Measurements from ENCODE around the gene RUVBL2.

- TF ChIP-seq GATA2 (IDR thresholded peaks at IDR 0.05; ENCODE audit: low read depth, low read length), result no peak
- TF ChIP-seq GATA3 (IDR thresholded peaks at IDR 0.05; ENCODE audit: low read depth, low read length), result no peak
Measured at GRCh38 chr19:48965806-48966540, 27.7 kb upstream of the RUVBL2 start.
